Lower lobe of right lung (tissue), 2 donors: ENCODE results near the gene ATXN3. TPM values are rescaled to one million over a fixed set of nuclear protein-coding genes. Genes with fewer than 3 reads are reported as not detected.
"Not testable (repeated sequence)": the region's sequence is repeated elsewhere in the genome, so short reads cannot be mapped to it uniquely, and the experiment has no call there.

ENCODE experiments used
- ATAC-seq, 2 donors: fragments of 200-7000 bp; cut with Tn5 transposase; one replicate each; pipeline ENCODE4 v1.9.1; 2020 to 2022; ENCODE audit warnings: mild to moderate bottlenecking in 2 of 2, moderate library complexity in 2 of 2
- DNase-seq: peaks from one replicate; pipeline ENCODE4 v3.0.0-alpha.2; 2020
- H3K27ac ChIP-seq: fragments of 200-600 bp; one replicate; pipeline ENCODE4 v1.8.0; 2022
- H3K27me3 ChIP-seq: fragments of 200-600 bp; one replicate; pipeline ENCODE4 v1.8.0; 2022; ENCODE audit warnings: low read depth
- H3K36me3 ChIP-seq: fragments of 200-600 bp; one replicate; pipeline ENCODE4 v1.8.0; 2022; ENCODE audit warnings: mild to moderate bottlenecking
- H3K4me1 ChIP-seq: fragments of 200-600 bp; one replicate; pipeline ENCODE4 v1.8.0; 2022
- H3K4me3 ChIP-seq: fragments of 200-600 bp; one replicate; pipeline ENCODE4 v1.8.0; 2022; ENCODE audit warnings: mild to moderate bottlenecking
- H3K9me3 ChIP-seq: fragments of 200-600 bp; one replicate; pipeline ENCODE4 v1.8.0; 2022
- CTCF ChIP-seq: fragments of 200-600 bp; IDR thresholded peaks from one replicate; pipeline ENCODE4 v1.8.0; 2022; ENCODE audit warnings: antibody characterized with exemption, mild to moderate bottlenecking
- intact Hi-C: fragments of 100-400 bp; cut with DNase I; formaldehyde crosslinking; loops from one replicate; pipeline ENCODE4 v1.11.0; 2022
- total RNA-seq: library from RNA; stranded (reverse); fragmentation: NEBNext Ultra II Directional; extraction: Animal tissue kit (Norgen Biotek cat#: 25700); gene quantifications from one replicate; pipeline ENCODE4 v1.2.1, GENCODE V29; 2021
- donor health status: DM: no; HTN: yes; CAD: no; lungs with severe emphysema.

The ATXN3 gene
- total RNA-seq, 1 donor from 2014 or later: 47.9 TPM

GRCh38 chr14:92074555-92074954 lies 31.8 kb downstream of the ATXN3 start:
- Histone ChIP-seq H3K27ac (no peak overlapping the region), H3K4me1 (no peaks in the 10 kb centered on the region), H3K36me3 (peaks cover 88% of the 10 kb centered on the region), H3K4me3 (no peak overlapping the region), H3K9me3 (no peaks in the 10 kb centered on the region), H3K27me3 (no peaks in the 10 kb centered on the region)
- intact Hi-C loops: no loop called here
- ATAC-seq (peak in 1 of 2 donors; percentile 43), DNase-seq (no peak)
- no peak for TF ChIP-seq CTCF

GRCh38 chr14:92058006-92058917 lies 48.1 kb downstream of the ATXN3 start:
- H3K4me1 ChIP-seq: no peaks in the 10 kb centered on the region
- no peaks in the 10 kb centered on the region for H3K9me3 ChIP-seq
- DNase-seq (no peak), ATAC-seq (no peak)
- intact Hi-C loops: no loop called here
- H3K4me3 ChIP-seq: no peak overlapping the region
- no peaks in the 10 kb centered on the region for H3K27me3 ChIP-seq
- peaks cover 14% of the 10 kb centered on the region for H3K36me3 ChIP-seq
- no peak for TF ChIP-seq CTCF
- H3K27ac ChIP-seq: no peak overlapping the region

GRCh38 chr14:92049781-92050180 lies 56.6 kb downstream of the ATXN3 start:
- ATAC-seq: no peak

GRCh38 chr14:92049221-92049620 lies 57.2 kb downstream of the ATXN3 start:
- H3K27me3 ChIP-seq, H3K4me1 ChIP-seq, H3K9me3 ChIP-seq, DNase-seq, H3K4me3 ChIP-seq, H3K27ac ChIP-seq, intact Hi-C loops, H3K36me3 ChIP-seq, ATAC-seq: not testable (repeated sequence)

More at GRCh38 chr14:92049781-92050180, 56.6 kb downstream of the ATXN3 start:
- no peak for TF ChIP-seq CTCF
- no peaks in the 10 kb centered on the region for H3K4me1 ChIP-seq
- no peak overlapping the region for H3K4me3 ChIP-seq
- no peaks in the 10 kb centered on the region for H3K27me3 ChIP-seq
- H3K9me3 ChIP-seq: no peaks in the 10 kb centered on the region
- no peaks in the 10 kb centered on the region for H3K36me3 ChIP-seq
- intact Hi-C loops: no loop called here
- no peak for DNase-seq
- no peak overlapping the region for H3K27ac ChIP-seq

- H3K27me3 ChIP-seq, H3K9me3 ChIP-seq, intact Hi-C loops, ATAC-seq, H3K4me3 ChIP-seq, H3K27ac ChIP-seq, H3K36me3 ChIP-seq, H3K4me1 ChIP-seq, DNase-seq: not testable (repeated sequence)
Measured at GRCh38 chr14:92045904-92046303, 60.5 kb downstream of the ATXN3 start.

- H3K9me3 ChIP-seq, DNase-seq, H3K27me3 ChIP-seq, H3K4me3 ChIP-seq, intact Hi-C loops, ATAC-seq, H3K36me3 ChIP-seq, H3K27ac ChIP-seq: not testable (repeated sequence)
- peaks cover 29% of the 10 kb centered on the region for H3K4me1 ChIP-seq
Measured at GRCh38 chr14:92041766-92042165, 64.6 kb downstream of the ATXN3 start.

- intact Hi-C loops: no loop called here
- Histone ChIP-seq H3K27me3 (no peaks in the 10 kb centered on the region), H3K27ac (peak overlapping the region; percentile 99), H3K36me3 (peaks cover 5% of the 10 kb centered on the region), H3K4me3 (peak overlapping the region; percentile 88), H3K4me1 (peaks cover 34% of the 10 kb centered on the region), H3K9me3 (no peaks in the 10 kb centered on the region)
- no peak for TF ChIP-seq CTCF
- no peak for ATAC-seq
- DNase-seq: no peak
Measured at GRCh38 chr14:92041203-92041602, 65.2 kb downstream of the ATXN3 start.
